Stomach (tissue), 4 donors: ENCODE data around the gene RHAG.

Experiments
- CTCF ChIP-seq, 7 experiments: fragments of 450-650 bp in 4 of 7; fragments of 200-600 bp in 3 of 7; sonication (generic) in 3 of 7; IDR thresholded peaks; one replicate each; pipeline ENCODE4 v1.5.1; 2016 to 2019; ENCODE audit warnings: antibody characterized with exemption in 7 of 7, control low read depth in 2 of 7, mild to moderate bottlenecking in 1 of 7
- POLR2A ChIP-seq, 4 donors: fragments of 450-650 bp; IDR thresholded peaks; one replicate each; pipeline ENCODE4 v1.6.1; 2016; ENCODE audit warnings: antibody characterized with exemption in 4 of 4, control low read depth in 2 of 4, mild to moderate bottlenecking in 1 of 4, moderate library complexity in 1 of 4
- POLR2AphosphoS5 ChIP-seq, 3 donors: sonication (generic); formaldehyde crosslinking; IDR thresholded peaks; one replicate each; pipeline ENCODE4 v1.6.1; 2016; ENCODE audit warnings: antibody characterized with exemption in 3 of 3

- no peak for TF ChIP-seq CTCF (IDR thresholded peaks at IDR 0.05)
- no peak for TF ChIP-seq POLR2AphosphoS5 (IDR thresholded peaks at IDR 0.05)
- no peak for TF ChIP-seq POLR2A (IDR thresholded peaks at IDR 0.05)
Observed at GRCh38 chr6:49607391-49607982, 29.2 kb downstream of the RHAG start.
